ENCODE results near the gene TPD52L1. TPM values are rescaled to one million over a fixed set of nuclear protein-coding genes. Genes with fewer than 3 reads are reported as not detected.
A peak's percentile ranks its signal among the peaks of the same experiment; 100 is the strongest.

TPD52L1 gene
- polyA plus RNA-seq, 12 donors: 27.7 to 64.9 (median 48.9) TPM; not detected in 1

GRCh38 chr6:125170376-125170775 lies 16.8 kb downstream of the TPD52L1 start:
- no peak for DNase-seq

- DNase-seq: no peak
Measured at GRCh38 chr6:125173341-125174095, 19.9 kb downstream of the TPD52L1 start.

- DNase-seq: no peak
Measured at GRCh38 chr6:125174626-125175025, 21.1 kb downstream of the TPD52L1 start.

- no peak for DNase-seq
Measured at GRCh38 chr6:125175466-125176048, 22.0 kb downstream of the TPD52L1 start.

GRCh38 chr6:125182237-125183008 lies 28.9 kb downstream of the TPD52L1 start:
- DNase-seq: no peak

GRCh38 chr6:125183391-125183790 lies 29.8 kb downstream of the TPD52L1 start:
- no peak for DNase-seq

- DNase-seq: no peak
Measured at GRCh38 chr6:125188037-125188436, 34.5 kb downstream of the TPD52L1 start.

GRCh38 chr6:125188594-125189203 lies 35.1 kb downstream of the TPD52L1 start:
- DNase-seq: no peak

- DNase-seq: no peak
Measured at GRCh38 chr6:125189494-125189893, 35.9 kb downstream of the TPD52L1 start.

GRCh38 chr6:125190667-125191066 lies 37.1 kb downstream of the TPD52L1 start:
- no peak for DNase-seq

- DNase-seq: no peak
Measured at GRCh38 chr6:125191916-125192609, 38.5 kb downstream of the TPD52L1 start.

- DNase-seq: no peak
Measured at GRCh38 chr6:125192610-125192930, 39.0 kb downstream of the TPD52L1 start.

- DNase-seq: no peak
Measured at GRCh38 chr6:125193208-125193607, 39.6 kb downstream of the TPD52L1 start.

- no peak for DNase-seq
Measured at GRCh38 chr6:125194941-125195340, 41.4 kb downstream of the TPD52L1 start.

GRCh38 chr6:125195526-125195925 lies 42.0 kb downstream of the TPD52L1 start:
- no peak for DNase-seq

- DNase-seq: no peak
Measured at GRCh38 chr6:125196613-125197012, 43.0 kb downstream of the TPD52L1 start.

- peak; percentile 43 for DNase-seq
Measured at GRCh38 chr6:125197795-125198269, 44.3 kb downstream of the TPD52L1 start.

GRCh38 chr6:125198398-125198937 lies 44.9 kb downstream of the TPD52L1 start:
- peak; percentile 31 for DNase-seq

- no peak for DNase-seq
Measured at GRCh38 chr6:125200941-125201340, 47.4 kb downstream of the TPD52L1 start.

- DNase-seq: no peak
Measured at GRCh38 chr6:125201961-125202729, 48.6 kb downstream of the TPD52L1 start.

- no peak for DNase-seq
Measured at GRCh38 chr6:125203395-125203794, 49.8 kb downstream of the TPD52L1 start.

All from muscle of arm (tissue), 12 donors.